HepG2 (cell line): ENCODE measurements around the gene CDHR5. TPM values are rescaled to one million over a fixed set of nuclear protein-coding genes. Genes with fewer than 3 reads are reported as not detected.

Experiments used
- ATAC-seq: fragments of 200-7000 bp; cut with Tn5 transposase; 3 replicates; pipeline ENCODE4 v1.9.1; 2020; ENCODE audit warnings: mild to moderate bottlenecking, moderate library complexity
- BruUV-seq: library from RNA; stranded (reverse); fragments of 400-500 nt; replicated peaks from 2 replicates; lab custom pipeline; 2021; lab: Mats Ljungman, UMichigan
- CTCF ChIA-PET: fragments of 300-600 bp; formaldehyde crosslinking; extraction: SDS; loops from one replicate; lab custom pipeline; 2021; ENCODE audit warnings: low total read pairs, inconsistent platforms, low intra/inter-chr PET ratio; lab: Yijun Ruan, JAX
- POLR2A ChIA-PET: fragments of 350-600 bp; sonication (Branson Sonifier 250); formaldehyde crosslinking; loops from one replicate; lab custom pipeline; 2020; ENCODE audit warnings: antibody characterized with exemption, inconsistent platforms; lab: Yijun Ruan, JAX
- DNase-seq: peaks from one replicate; pipeline ENCODE4 v3.0.0-alpha.2; 2015; ENCODE audit warnings: low spot score
- FAIRE-seq: peaks from 3 replicates; lab custom pipeline; 2011; peaks lifted over from hg19 to GRCh38; lab: Jason Lieb, UNC
- H2AFZ ChIP-seq: one replicate; pipeline ENCODE4 v1.6.1; 2011; ENCODE audit warnings: low read length, inconsistent platforms
- H3K27ac ChIP-seq: fragments of 300-600 bp; 3 replicates; pipeline ENCODE4 v1.8.0; 2011; ENCODE audit warnings: mixed run types, mild to moderate bottlenecking, mixed read lengths, low read length, inconsistent platforms; ENCODE audit not compliant: insufficient read depth; ENCODE audit errors: extremely low read length
- H3K27me3 ChIP-seq, 2 experiments: fragments of 200-600 bp in 1 of 2; 2 replicates in 1 of 2; 3 replicates in 1 of 2; pipeline versions ENCODE4 v1.6.0 to v1.8.0; 2011; ENCODE audit warnings: low read length in 2 of 2, mild to moderate bottlenecking in 2 of 2, moderate library complexity in 2 of 2, inconsistent platforms in 1 of 2; ENCODE audit not compliant: insufficient read depth in 2 of 2, control insufficient read depth in 1 of 2
- H3K36me3 ChIP-seq, 2 experiments: fragments of 200-600 bp in 1 of 2; replicated peaks in 1 of 2; 2 replicates in 1 of 2; 3 replicates in 1 of 2; pipeline versions ENCODE4 v1.5.1 to v1.8.0; 2011; ENCODE audit warnings: low read length in 2 of 2, inconsistent platforms in 1 of 2; ENCODE audit not compliant: insufficient read depth in 2 of 2, control insufficient read depth in 1 of 2
- H3K4me1 ChIP-seq: 2 replicates; pipeline ENCODE4 v1.5.1; 2012; ENCODE audit warnings: low read length, inconsistent platforms; ENCODE audit not compliant: insufficient read depth
- H3K4me2 ChIP-seq: 2 replicates; pipeline ENCODE4 v1.6.0; 2011; ENCODE audit warnings: low read depth, low read length, inconsistent platforms
- H3K4me3 ChIP-seq, 3 experiments: fragments of 200-600 bp in 1 of 3; sonication (generic), shearing (Covaris generic) in 1 of 3; replicated peaks in 1 of 3; 2 replicates each; pipeline ENCODE4 v1.5.1; 2011 to 2016; ENCODE audit warnings: low read length in 3 of 3, inconsistent platforms in 2 of 3, low read depth in 2 of 3, mild to moderate bottlenecking in 2 of 3, control low read depth in 1 of 3, mixed read lengths in 1 of 3; ENCODE audit not compliant: insufficient read depth in 1 of 3
- H3K79me2 ChIP-seq: one replicate; pipeline ENCODE4 v1.6.1; 2011; ENCODE audit warnings: low read length, inconsistent platforms; ENCODE audit not compliant: insufficient read depth
- H3K9ac ChIP-seq: 2 replicates; pipeline ENCODE4 v1.6.0; 2011; ENCODE audit warnings: mild to moderate bottlenecking, low read depth, low read length, inconsistent platforms; ENCODE audit not compliant: insufficient read depth
- H3K9me3 ChIP-seq: 2 replicates; pipeline ENCODE4 v1.5.1; 2012; ENCODE audit warnings: mild to moderate bottlenecking, low read length
- H4K20me1 ChIP-seq: 2 replicates; pipeline ENCODE4 v1.6.0; 2011; ENCODE audit warnings: inconsistent platforms, mild to moderate bottlenecking, low read length, moderate library complexity; ENCODE audit not compliant: insufficient read depth
- AGO2 ChIP-seq: fragments of 200-400 bp; formaldehyde crosslinking; optimal IDR thresholded peaks from 2 replicates; pipeline ENCODE3; 2017; ENCODE audit warnings: mild to moderate bottlenecking, low read depth, low read length, moderate library complexity
- KLF12 ChIP-seq: sonication (generic); formaldehyde crosslinking; IDR thresholded peaks from 2 replicates; pipeline ENCODE4 v1.4.0; 2020; ENCODE audit warnings: missing genetic modification reagents, borderline replicate concordance
- NBN ChIP-seq: fragments of 450-650 bp; conservative IDR thresholded peaks from 2 replicates; pipeline ENCODE4 v1.6.1; 2017
- POLR2A ChIP-seq, 2 experiments: IDR thresholded peaks; 2 replicates each; pipeline ENCODE4 v1.6.1; 2011; ENCODE audit warnings: low read depth in 2 of 2, low read length in 2 of 2, mild to moderate bottlenecking in 1 of 2, moderate library complexity in 1 of 2; ENCODE audit not compliant: insufficient read depth in 1 of 2
- RBM22 ChIP-seq: fragments of 200-400 bp; formaldehyde crosslinking; optimal IDR thresholded peaks from 2 replicates; pipeline ENCODE3; 2017; ENCODE audit warnings: mild to moderate bottlenecking, low read length, moderate library complexity
- TMF1 ChIP-seq: sonication (generic); formaldehyde crosslinking; IDR thresholded peaks from 2 replicates; pipeline ENCODE4 v1.8.1; 2022; ENCODE audit warnings: low read depth, missing genetic modification reagents
- U2AF1 ChIP-seq: fragments of 200-400 bp; formaldehyde crosslinking; optimal IDR thresholded peaks from 2 replicates; pipeline ENCODE3; 2017; ENCODE audit warnings: mild to moderate bottlenecking, low read depth, low read length
- ZBTB33 ChIP-seq: sonication (generic); formaldehyde crosslinking; IDR thresholded peaks from 2 replicates; pipeline ENCODE4 v1.4.0; 2020; ENCODE audit warnings: missing genetic modification reagents
- ZKSCAN5 ChIP-seq: sonication (generic); formaldehyde crosslinking; IDR thresholded peaks from 2 replicates; pipeline ENCODE4 v1.5.1; 2020; ENCODE audit warnings: mild to moderate bottlenecking, missing genetic modification reagents
- ZNF20 ChIP-seq: sonication (generic); formaldehyde crosslinking; IDR thresholded peaks from 2 replicates; pipeline ENCODE4 v1.4.0; 2020; ENCODE audit warnings: mild to moderate bottlenecking, moderate library complexity, missing genetic modification reagents
- ZNF496 ChIP-seq: sonication (generic); formaldehyde crosslinking; IDR thresholded peaks from 2 replicates; pipeline ENCODE4 v1.8.1; 2023; ENCODE audit warnings: mild to moderate bottlenecking, moderate library complexity, missing genetic modification reagents; ENCODE audit not compliant: insufficient replicate concordance
- ZNF512B ChIP-seq: sonication (generic); formaldehyde crosslinking; IDR thresholded peaks from 2 replicates; pipeline ENCODE4 v1.5.1; 2020; ENCODE audit warnings: missing genetic modification reagents, mild to moderate bottlenecking, borderline replicate concordance
- ZNF589 ChIP-seq: sonication (generic); formaldehyde crosslinking; conservative IDR thresholded peaks from 2 replicates; pipeline ENCODE4 v1.8.0; 2022; ENCODE audit warnings: mild to moderate bottlenecking, moderate library complexity, missing genetic modification reagents
- WGBS: methylation state at CpG from one replicate; pipeline ENCODE4 v1.1.6; 2017; ENCODE audit warnings: low lambda C conversion rate; 5-methylcytosine and 5-hydroxymethylcytosine counted together
- in situ Hi-C: cut with HindIII; loops from 2 replicates; pipeline ENCODE4 v1.10.0; 2017; ENCODE audit warnings: low pct_unique_long_range_greater_than_20kb; ENCODE audit not compliant: extremely low pct_ligation_motif_present
- intact Hi-C: fragments of 100-400 bp; cut with micrococcal nuclease; formaldehyde crosslinking; loops from one replicate; pipeline ENCODE4 v1.10.0; 2022; ENCODE audit not compliant: unreplicated experiment
- polyA plus RNA-seq, 8 experiments: library from polyadenylated mRNA; depleted of rRNA in 3 of 8; stranded (reverse) in 7 of 8; unstranded in 1 of 8; fragments of >200 nt; fragmentation: Illumina TruSeq in 4 of 8; extraction: Trizol in 4 of 8; gene quantifications; 2 replicates each; pipeline versions ENCODE4 v1.2.1 to v1.2.3, GENCODE V29; 2011 to 2016; ENCODE audit warnings: low read depth in 4 of 8, missing spikeins in 1 of 8, mixed read lengths in 1 of 8; ENCODE audit not compliant: insufficient read depth in 1 of 8
- total RNA-seq, 5 experiments: library from RNA; depleted of rRNA; stranded (reverse); fragments of >200 nt; fragmentation: Illumina TruSeq; extraction: Trizol; gene quantifications; 2 replicates each; pipeline ENCODE4 v1.2.3, GENCODE V29; 2016; ENCODE audit warnings: low read depth in 1 of 5

CDHR5 gene
- total and polyA plus RNA-seq, 2 of the 13 experiments (the other 11 are each of a cell fraction or from before 2014, with no cell fraction given), result 0.46 to 0.71 TPM

GRCh38 chr11:596374-596773 lies 28.4 kb downstream of the CDHR5 start (continued):
- no peak for TF ChIP-seq ZNF589 (CRISPR knock-in tag)
- no peak for TF ChIP-seq NBN
- no peak for TF ChIP-seq ZBTB33 (CRISPR knock-in tag)
- no peak for TF ChIP-seq ZNF496 (CRISPR knock-in tag)
- no peak for TF ChIP-seq KLF12 (CRISPR knock-in tag)
- TF ChIP-seq ZKSCAN5 (CRISPR knock-in tag), result no peak
- no peak for TF ChIP-seq U2AF1

GRCh38 chr11:595400-595799 lies 29.4 kb downstream of the CDHR5 start:
- Histone ChIP-seq H4K20me1 (peaks cover 4% of the 10 kb centered on the region; the same call in 1 of the 2 replicates), H3K4me1 (peaks cover 12% of the 10 kb centered on the region), H3K79me2 (peaks cover 8% of the 10 kb centered on the region), H2AFZ (no peak overlapping the region), H3K27ac (no peak overlapping the region), H3K4me3 (no peak overlapping the region), H3K36me3 (peaks cover 49 to 88% of the 10 kb centered on the region in 2 experiments), H3K27me3 (no peaks in the 10 kb centered on the region), H3K9ac (no peak overlapping the region), H3K4me2 (no peak overlapping the region), H3K9me3 (no peaks in the 10 kb centered on the region)
- no TSS peak for BruUV-seq
- ATAC-seq (no peak), DNase-seq (no peak), FAIRE-seq (no peak)
- no peak for TF ChIP-seq ZNF20 (CRISPR knock-in tag)
- TF ChIP-seq RBM22, result peak; percentile 36
- no peak for TF ChIP-seq ZNF512B (CRISPR knock-in tag)
- no peak for TF ChIP-seq TMF1 (CRISPR knock-in tag)
- 0 out of 4 replicates have a peak, but pooled peaks of 1 of the 2 experiments have one; percentile 10 for TF ChIP-seq POLR2A (IDR thresholded peaks at IDR 0.05; ENCODE audit: insufficient read depth in 1 of 2, low read depth in 2 of 2, low read length in 2 of 2)
- peak; percentile 52 for TF ChIP-seq AGO2
- intact Hi-C loops, result no loop called here
- POLR2A ChIA-PET, result interaction anchor here (0.6 kb wide), 1 partner anchor 89 kb away, joined by 4 read pairs; no protein-coding TSS in a partner anchor
- in situ Hi-C loops, result loop anchor here (5.0 kb wide), 1 partner anchor 38 kb away; no protein-coding TSS in a partner anchor
- CTCF ChIA-PET, result no interaction called here
- WGBS, result 100% methylated on average over 4 of the region's 10 CpGs
